GM21717 (cell line): ENCODE results near the gene SCN1B.
"Not testable (repeated sequence)": the region's sequence is repeated elsewhere in the genome, so short reads cannot be mapped to it uniquely, and the experiment has no call there.

Experiments used
- ATAC-seq: cut with Tn5 transposase; IDR thresholded peaks from one replicate; pipeline ENCODE4 v1.9.1; 2021; ENCODE audit warnings: mild to moderate bottlenecking, moderate library complexity; ENCODE audit not compliant: unreplicated experiment

The SCN1B gene

DNA sequence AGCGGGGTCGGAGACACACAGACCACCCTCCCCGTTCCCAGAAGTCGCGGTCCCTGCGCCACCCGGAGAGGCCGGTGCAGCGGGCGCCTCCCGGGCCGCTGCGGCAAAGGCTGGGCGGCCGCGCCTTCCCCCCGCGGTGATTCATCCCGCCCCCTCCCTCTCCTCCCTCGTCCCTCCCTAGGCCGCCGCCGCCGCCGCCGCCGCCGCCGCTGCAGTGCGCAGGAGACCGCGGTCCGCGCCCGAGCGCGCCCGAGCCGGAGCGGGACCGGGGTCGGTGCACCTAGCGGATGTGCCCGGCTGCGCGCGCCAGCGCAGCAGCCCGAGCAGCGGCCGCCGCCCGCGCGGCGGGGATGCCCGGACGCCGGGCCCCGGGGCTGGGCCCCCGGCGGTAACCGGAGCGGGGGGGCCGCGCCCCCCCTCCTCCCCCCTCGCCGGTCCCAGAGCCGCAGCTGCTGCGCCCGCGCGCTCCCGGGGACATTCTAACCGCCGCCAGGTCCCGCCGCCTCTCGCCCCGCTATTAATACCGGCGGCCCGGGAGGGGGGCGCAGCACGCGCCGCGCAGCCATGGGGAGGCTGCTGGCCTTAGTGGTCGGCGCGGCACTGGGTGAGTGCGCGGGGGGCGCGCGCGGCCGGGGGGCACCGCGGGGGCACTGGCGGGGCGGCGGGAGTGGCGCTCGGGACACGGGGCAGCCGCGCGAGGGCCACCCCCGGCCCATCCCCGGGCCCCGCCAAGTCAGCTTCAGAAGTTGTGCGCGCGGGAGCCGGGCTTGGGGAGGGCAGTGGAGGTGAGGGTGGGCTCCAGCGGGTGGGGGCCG lies at the start of gene SCN1B:
SCN1B (plus strand) TSS at position 214 of the 815 bp plus-strand sequence; CDS start at position 565, 351 bp downstream.
- no peak for ATAC-seq

DNA sequence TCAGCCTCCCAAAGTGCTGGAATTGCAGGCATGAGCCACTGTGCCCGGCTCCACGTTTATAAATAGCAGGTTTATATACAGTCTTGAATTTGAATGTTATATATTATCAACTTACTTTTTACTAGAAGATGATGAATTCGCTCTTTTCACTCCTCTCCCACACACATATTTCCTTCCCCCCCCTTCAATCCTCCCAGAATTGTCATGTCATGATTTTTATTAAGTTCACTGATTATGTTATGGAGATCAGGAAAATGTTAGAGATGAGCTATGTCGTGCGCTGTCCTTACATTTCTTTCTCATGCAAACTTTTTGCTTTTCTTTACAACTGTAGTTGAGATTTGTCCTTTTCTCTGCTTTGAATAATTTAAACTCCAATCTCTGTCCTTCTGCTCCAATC lies 48.0 kb upstream of the SCN1B start:
- ATAC-seq = no peak

- ATAC-seq = no peak
Measured at GRCh38 chr19:34983786-34984185, 46.5 kb upstream of the SCN1B start.

DNA sequence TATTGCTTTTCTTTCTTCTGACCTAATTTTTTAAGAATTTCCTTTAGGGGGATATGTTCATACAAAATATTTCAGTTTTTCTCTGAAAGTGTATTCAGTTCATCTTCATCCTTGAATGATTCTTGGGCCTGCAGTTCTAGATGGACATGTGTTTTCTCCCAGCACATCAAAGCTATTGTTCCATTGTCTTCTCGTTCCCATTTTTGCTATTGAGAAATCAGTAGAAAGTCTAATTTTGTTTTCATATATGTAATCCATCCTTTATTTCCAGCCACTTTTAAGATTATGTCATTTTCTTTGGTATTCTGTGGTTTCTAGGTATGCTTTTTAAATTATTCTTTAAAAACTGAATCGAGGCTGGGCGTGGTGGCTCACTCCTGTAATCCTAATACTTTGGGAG lies 46.0 kb upstream of the SCN1B start:
- no peak for ATAC-seq

GRCh38 chr19:34985249-34986022 lies 44.8 kb upstream of the SCN1B start:
- ATAC-seq = no peak

DNA sequence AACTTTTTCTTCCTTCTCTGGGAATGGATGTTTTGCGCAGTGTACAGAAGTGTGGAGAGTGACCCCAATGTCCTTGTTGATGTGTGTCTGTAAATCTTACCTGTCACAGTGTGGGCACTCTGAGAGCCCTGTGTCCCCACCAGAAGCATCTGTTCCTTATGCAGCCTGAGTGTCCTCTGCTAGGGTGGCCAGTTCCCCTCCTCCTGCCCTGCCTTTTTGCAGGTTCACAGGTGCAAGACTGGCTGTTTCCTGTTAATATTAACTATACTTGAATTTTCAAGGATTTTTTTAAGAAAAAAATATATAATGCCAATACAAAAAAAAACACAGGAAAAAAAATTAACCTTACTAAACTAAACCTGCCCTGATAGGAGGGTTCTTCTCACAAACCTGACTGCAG lies 42.2 kb upstream of the SCN1B start:
- no peak for ATAC-seq

DNA sequence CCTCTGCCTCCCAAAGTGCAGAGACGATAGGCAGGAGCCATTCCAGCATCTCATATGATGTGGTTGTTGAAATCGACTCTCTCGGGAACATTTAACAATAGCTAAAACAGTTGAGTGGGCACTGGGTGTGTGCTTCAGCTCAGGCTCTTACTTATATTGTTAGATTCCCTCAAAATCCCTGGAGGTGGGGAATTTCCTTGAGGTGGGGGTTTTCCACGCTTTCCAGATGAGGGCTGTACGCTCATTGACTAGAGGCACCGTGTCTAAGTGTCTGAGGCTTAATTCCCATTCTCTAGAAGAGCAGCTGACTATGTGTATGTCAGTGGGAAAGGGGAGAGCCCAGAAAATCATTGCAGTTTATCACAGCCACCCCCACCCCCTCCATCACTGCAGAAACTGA lies 41.0 kb upstream of the SCN1B start:
- no peak for ATAC-seq

GRCh38 chr19:34990578-34991192 lies 39.6 kb upstream of the SCN1B start:
- ATAC-seq = no peak

- ATAC-seq = no peak
Measured at GRCh38 chr19:34991542-34992333, 38.5 kb upstream of the SCN1B start.

- not testable (repeated sequence) for ATAC-seq
Measured at GRCh38 chr19:34992582-34992981, 37.7 kb upstream of the SCN1B start.

DNA sequence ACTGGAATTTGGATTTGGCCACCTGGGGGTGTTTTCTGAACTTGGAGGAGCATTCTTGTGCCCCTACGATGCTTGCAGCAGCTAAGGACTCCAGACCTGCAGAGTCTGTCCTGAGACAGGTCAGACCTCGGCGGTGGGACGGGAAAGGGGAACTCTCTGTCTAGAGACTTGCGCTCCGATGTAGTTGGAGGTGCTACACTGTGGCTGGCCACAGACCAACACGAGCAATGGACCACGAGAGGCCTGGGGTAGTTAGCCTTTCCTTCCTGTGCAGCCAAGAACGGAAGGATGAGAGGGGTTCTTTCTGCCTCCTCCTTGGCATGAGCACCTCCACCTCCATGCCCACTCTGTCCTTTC lies 36.0 kb upstream of the SCN1B start:
- no peak for ATAC-seq

- ATAC-seq = no peak
Measured at GRCh38 chr19:34994643-34995541, 35.4 kb upstream of the SCN1B start.

DNA sequence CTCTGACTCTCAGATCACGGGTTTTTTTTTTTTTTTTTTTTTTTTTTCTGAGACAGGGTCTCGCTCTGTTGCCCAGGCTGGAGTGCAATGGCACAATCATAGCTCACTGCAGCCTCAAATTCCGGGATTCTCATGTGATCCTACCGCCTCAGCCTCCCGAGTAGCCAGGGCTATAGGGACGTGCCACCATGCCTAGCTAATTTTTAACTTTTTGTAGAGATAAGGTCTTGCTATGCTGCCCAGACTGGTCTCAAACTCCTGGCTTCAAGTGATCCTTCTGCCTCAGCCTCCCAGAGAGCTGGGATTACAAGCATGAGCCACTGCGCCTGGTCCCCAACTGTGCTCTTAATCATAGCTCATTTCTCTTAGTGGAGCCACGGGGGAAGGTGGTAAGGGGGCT lies 34.7 kb upstream of the SCN1B start:
- ATAC-seq = no peak

DNA sequence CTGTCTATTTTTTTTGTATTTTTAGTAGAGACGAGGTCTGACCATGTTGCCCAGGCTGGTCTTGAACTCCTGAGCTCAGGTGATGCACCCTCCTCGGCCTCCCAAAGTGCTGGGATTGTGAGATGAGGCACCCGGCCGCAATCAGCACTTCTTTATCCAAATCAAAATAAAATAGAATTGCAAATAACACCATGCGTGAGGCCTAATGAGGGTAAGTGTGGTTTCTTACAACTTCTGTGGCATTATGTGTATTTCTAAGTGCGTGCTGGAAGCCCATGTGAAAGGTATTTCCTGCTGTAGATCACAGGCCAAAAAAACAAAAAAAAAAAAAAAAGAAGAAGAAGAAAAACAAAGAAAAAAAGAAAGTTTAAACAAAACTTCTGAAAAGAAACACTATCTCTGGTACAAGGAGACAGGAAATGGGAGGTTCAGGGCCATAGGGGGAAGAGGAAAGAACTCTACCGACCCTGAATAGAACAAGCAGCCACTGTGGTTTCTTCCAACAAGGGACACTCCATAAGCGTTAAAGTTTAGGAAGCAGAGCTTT lies 33.1 kb upstream of the SCN1B start:
- no peak for ATAC-seq

DNA sequence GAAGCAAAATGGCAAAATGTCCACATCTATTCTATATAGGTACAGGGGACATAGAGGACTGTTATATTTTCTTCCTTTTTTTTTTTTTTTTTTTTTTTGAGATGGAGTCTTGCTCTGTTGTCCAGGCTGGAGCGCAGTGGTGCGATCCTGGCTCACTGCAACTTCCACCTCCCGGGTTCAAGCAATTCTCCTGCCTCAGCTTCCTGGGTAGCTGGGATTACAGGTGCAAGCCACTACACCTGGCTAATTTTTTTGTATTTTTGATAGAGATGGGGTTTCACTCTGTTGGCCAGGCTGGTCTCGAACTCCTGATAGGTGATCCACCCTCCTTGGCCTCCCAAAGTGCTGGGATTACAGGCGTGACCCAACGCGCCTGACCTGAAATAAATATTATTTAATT lies 32.0 kb upstream of the SCN1B start:
- not testable (repeated sequence) for ATAC-seq

GRCh38 chr19:34998777-34999497 lies 31.3 kb upstream of the SCN1B start:
- ATAC-seq = no peak

DNA sequence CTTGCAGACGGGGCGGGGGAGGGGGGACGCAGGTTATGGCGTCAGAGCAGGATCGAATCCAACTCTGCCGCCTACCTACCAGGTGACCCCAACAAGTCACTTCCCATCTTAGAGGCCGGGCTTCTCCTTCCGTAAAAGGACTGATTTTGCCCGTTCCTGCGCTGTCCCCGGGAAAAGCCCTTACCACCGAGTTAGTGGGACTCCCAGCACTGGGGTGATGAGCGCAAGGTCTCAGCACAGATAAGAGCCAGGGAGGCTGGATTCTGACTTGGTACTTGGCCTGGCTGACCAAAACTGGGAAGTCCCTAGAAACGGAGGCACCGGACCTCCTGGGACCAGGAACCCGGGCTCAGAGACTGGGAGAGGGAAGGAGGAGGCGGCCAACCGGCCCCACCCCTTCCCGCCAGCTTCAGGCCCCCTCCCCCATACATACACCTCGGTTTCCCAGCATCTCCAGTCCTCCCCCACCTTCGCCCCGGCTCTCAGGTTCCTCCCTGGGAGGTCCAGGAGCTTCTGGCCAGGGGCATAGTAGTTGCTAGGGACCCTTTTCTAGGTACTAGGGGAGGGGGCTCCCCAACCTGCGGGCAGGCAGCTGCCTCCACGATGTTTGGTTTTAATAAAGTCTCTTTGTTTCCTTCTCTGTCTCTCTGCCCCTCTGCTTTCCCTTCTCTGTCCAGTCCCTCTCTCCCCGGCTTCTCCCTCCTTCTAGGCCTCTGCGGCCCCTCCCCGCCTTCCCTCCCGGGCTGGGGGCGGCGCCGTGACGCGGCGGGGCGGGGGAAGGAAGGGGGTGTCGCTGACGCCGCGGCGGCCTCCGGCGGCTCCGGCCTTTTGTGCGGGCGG lies 30.6 kb upstream of the SCN1B start, which contains the start of gene GRAMD1A:
GRAMD1A (plus strand) TSS at position 826 of the 840 bp plus-strand sequence. CDS start 156 bp downstream, outside the sequence.
- peak; percentile 40 for ATAC-seq

GRCh38 chr19:35000338-35000646 lies 30.0 kb upstream of the SCN1B start:
- no peak for ATAC-seq
